Liver (tissue), 3 donors: ENCODE data around the gene CDH16.

ENCODE experiments used
- CTCF ChIP-seq: fragments of 150-350 bp; IDR thresholded peaks from 2 replicates; pipeline ENCODE4 v1.5.1; 2017; ENCODE audit warnings: improper control_type of control experiment, low read depth, low read length; ENCODE audit not compliant: missing input control
- EGR1 ChIP-seq, 2 donors: IDR thresholded peaks; 2 replicates each; pipeline ENCODE4 v1.6.1; 2016 to 2018; ENCODE audit warnings: antibody characterized with exemption in 2 of 2, low read depth in 2 of 2
- FOXA1 ChIP-seq: IDR thresholded peaks from 2 replicates; pipeline ENCODE4 v1.6.1; 2016; ENCODE audit warnings: antibody characterized with exemption
- donor health status: healthy.
- donor health status: healthy.

- TF ChIP-seq CTCF (no peak), FOXA1 (no peak), EGR1 (IDR thresholded peaks at IDR 0.05; ENCODE audit: low read depth in 2 of 2) (no peak)
Observed at GRCh38 chr16:66933776-66934137, 15.1 kb upstream of the CDH16 start.
